ENCODE measurements around the gene ARHGEF4. TPM values are rescaled to one million over a fixed set of nuclear protein-coding genes. Genes with fewer than 3 reads are reported as not detected.

ARHGEF4 gene
- polyA plus RNA-seq, 3 donors, result 0.05 TPM; not detected in 2

GRCh38 chr2:130829015-130829414, 7.7 kb upstream of the ARHGEF4 start:
- intact Hi-C loops (cut with micrococcal nuclease), result no loop called here
- H3K4me1 ChIP-seq (ENCODE audit: control insufficient read depth in 1 of 2, insufficient read depth in 2 of 2, low read length in 2 of 2), result no peaks in the 10 kb centered on the region
- no peaks in the 10 kb centered on the region for H4K20me1 ChIP-seq (ENCODE audit: insufficient read depth, low read length)
- no peak for TF ChIP-seq CTCF (IDR thresholded peaks at IDR 0.05)
- H3K27me3 Mint-ChIP-seq (ENCODE audit: low read depth in 3 of 3), result peaks cover 5 to 8% (median 8%) of the 10 kb centered on the region in 3 donors
- H3K9me3 Mint-ChIP-seq, result no peaks in the 10 kb centered on the region
- no peaks in the 10 kb centered on the region for H3K9me3 ChIP-seq (replicated peaks in 1 of 2; ENCODE audit: control insufficient read depth in 1 of 2, insufficient read depth in 1 of 2, low read length in 2 of 2)
- 98% methylated on average over 10 of the region's 10 CpGs for WGBS (ENCODE audit: insufficient coverage)
- H3K79me2 ChIP-seq (ENCODE audit: insufficient read depth, low read length), result no peaks in the 10 kb centered on the region
- no peak overlapping the region for H3K4me3 ChIP-seq (replicated peaks in 1 of 3; ENCODE audit: low read depth in 2 of 3, low read length in 3 of 3)
- H2AFZ ChIP-seq (ENCODE audit: insufficient read depth, low read depth, low read length, poor library complexity, severe bottlenecking), result no peak overlapping the region
- H3K27ac ChIP-seq (ENCODE audit: low read depth in 1 of 2, low read length in 2 of 2), result no peak overlapping the region
- no peak overlapping the region for H3K27ac Mint-ChIP-seq
- no peak overlapping the region for H3K4me2 ChIP-seq (replicated peaks; ENCODE audit: extremely low read depth, low read length, poor library complexity, severe bottlenecking)
- H3K4me3 Mint-ChIP-seq, result no peak overlapping the region
- H3K36me3 Mint-ChIP-seq, result no peaks in the 10 kb centered on the region
- H3K27me3 ChIP-seq (ENCODE audit: control insufficient read depth in 2 of 2, insufficient read depth in 2 of 2, low read length in 2 of 2), result no peaks in the 10 kb centered on the region
- H3K4me1 Mint-ChIP-seq, result peaks cover 5% of the 10 kb centered on the region
- no peak for DNase-seq
- no peak overlapping the region for H3K9ac ChIP-seq (ENCODE audit: insufficient read depth, low read length, poor library complexity, severe bottlenecking)
- no peaks in the 10 kb centered on the region for H3K36me3 ChIP-seq (replicated peaks in 1 of 2; ENCODE audit: control insufficient read depth in 1 of 2, insufficient read depth in 2 of 2, low read length in 2 of 2)

DNA sequence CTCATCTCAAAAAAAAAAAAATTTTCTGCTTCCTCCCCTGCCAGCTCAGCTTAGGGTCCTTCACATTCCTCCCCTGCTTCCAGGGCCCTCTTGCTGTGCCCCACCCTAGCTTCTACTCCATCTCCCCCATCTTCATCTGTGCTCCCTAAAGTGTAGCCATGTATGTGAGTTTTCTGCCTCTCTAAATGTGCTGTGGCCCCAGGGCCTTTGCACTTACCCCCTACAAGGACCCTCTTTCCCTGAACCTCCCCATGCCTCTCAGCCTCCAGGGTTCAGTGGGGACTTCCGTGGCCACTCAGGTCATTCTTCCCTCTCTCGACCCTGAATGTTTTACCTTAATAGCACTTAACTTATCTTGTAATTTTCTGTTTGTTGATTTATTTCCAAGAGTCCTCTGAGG, 6.2 kb upstream of the ARHGEF4 start:
- Mint-ChIP-seq H3K4me1 (no peaks in the 10 kb centered on the region), H3K36me3 (no peaks in the 10 kb centered on the region), H3K4me3 (no peak overlapping the region), H3K27me3 (ENCODE audit: low read depth in 3 of 3) (peaks cover 14 to 17% (median 16%) of the 10 kb centered on the region in 3 donors), H3K9me3 (no peaks in the 10 kb centered on the region), H3K27ac (no peak overlapping the region)
- H3K79me2 ChIP-seq (ENCODE audit: insufficient read depth, low read length), result no peaks in the 10 kb centered on the region
- H3K9ac ChIP-seq (ENCODE audit: insufficient read depth, low read length, poor library complexity, severe bottlenecking), result no peak overlapping the region
- no peak for TF ChIP-seq CTCF (IDR thresholded peaks at IDR 0.05)
- WGBS (ENCODE audit: insufficient coverage), result no CpG with 5 or more reads among the region's 2 CpGs
- no peaks in the 10 kb centered on the region for H3K4me1 ChIP-seq (ENCODE audit: control insufficient read depth in 1 of 2, insufficient read depth in 2 of 2, low read length in 2 of 2)
- H3K4me3 ChIP-seq (replicated peaks in 1 of 3; ENCODE audit: low read depth in 2 of 3, low read length in 3 of 3), result no peak overlapping the region
- no peak overlapping the region for H3K4me2 ChIP-seq (replicated peaks; ENCODE audit: extremely low read depth, low read length, poor library complexity, severe bottlenecking)
- peaks cover under 1 to 4% of the 10 kb centered on the region in 2 donors for H3K27me3 ChIP-seq (ENCODE audit: control insufficient read depth in 2 of 2, insufficient read depth in 2 of 2, low read length in 2 of 2)
- H3K27ac ChIP-seq (ENCODE audit: low read depth in 1 of 2, low read length in 2 of 2), result no peak overlapping the region
- no peaks in the 10 kb centered on the region for H4K20me1 ChIP-seq (ENCODE audit: insufficient read depth, low read length)
- no peaks in the 10 kb centered on the region for H3K9me3 ChIP-seq (replicated peaks in 1 of 2; ENCODE audit: control insufficient read depth in 1 of 2, insufficient read depth in 1 of 2, low read length in 2 of 2)
- H2AFZ ChIP-seq (ENCODE audit: insufficient read depth, low read depth, low read length, poor library complexity, severe bottlenecking), result no peak overlapping the region
- DNase-seq, result no peak
- no peaks in the 10 kb centered on the region for H3K36me3 ChIP-seq (replicated peaks in 1 of 2; ENCODE audit: control insufficient read depth in 1 of 2, insufficient read depth in 2 of 2, low read length in 2 of 2)
- intact Hi-C loops (cut with micrococcal nuclease), result no loop called here

Measured in CD14-positive monocyte (primary cell).